HEK293 (cell line): ENCODE measurements around the gene PERCC1.

Experiments used
- GLIS2 ChIP-seq: fragments of 450-650 bp; formaldehyde crosslinking; IDR thresholded peaks from 2 replicates; pipeline ENCODE4 v1.5.1; 2016; ENCODE audit warnings: missing biosample characterization, missing genetic modification characterization
- MZF1 ChIP-seq: fragments of 450-650 bp; formaldehyde crosslinking; IDR thresholded peaks from 2 replicates; pipeline ENCODE4 v1.5.1; 2017; ENCODE audit warnings: missing biosample characterization, missing genetic modification characterization, borderline replicate concordance
- PBX3 ChIP-seq: sonication (generic); formaldehyde crosslinking; IDR thresholded peaks from 2 replicates; pipeline ENCODE4 v1.8.1; 2022; ENCODE audit warnings: mild to moderate bottlenecking, moderate library complexity, missing genetic modification reagents
- SP2 ChIP-seq: fragments of 450-650 bp; formaldehyde crosslinking; IDR thresholded peaks from 2 replicates; pipeline ENCODE4 v1.5.1; 2016; ENCODE audit warnings: missing biosample characterization, missing genetic modification characterization
- ZNF501 ChIP-seq: fragments of 450-650 bp; formaldehyde crosslinking; IDR thresholded peaks from 2 replicates; pipeline ENCODE4 v1.5.1; 2016; ENCODE audit warnings: missing biosample characterization, missing genetic modification characterization
- ZNF677 ChIP-seq: fragments of 450-650 bp; IDR thresholded peaks from 2 replicates; pipeline ENCODE4 v1.5.0; 2018; ENCODE audit warnings: missing biosample characterization, mild to moderate bottlenecking, missing genetic modification characterization, moderate library complexity
- ZNF843 ChIP-seq: fragments of 450-650 bp; formaldehyde crosslinking; IDR thresholded peaks from 2 replicates; pipeline ENCODE4 v1.5.1; 2016; ENCODE audit warnings: missing biosample characterization, missing genetic modification characterization
- TF ChIP-seq, protein P1 (sequence below): fragments of 450-650 bp; formaldehyde crosslinking; IDR thresholded peaks from 2 replicates; pipeline ENCODE4 v1.5.1; 2016; ENCODE audit warnings: missing biosample characterization, missing genetic modification characterization, borderline replicate concordance
- TF ChIP-seq, protein P2 (sequence below): fragments of 450-650 bp; formaldehyde crosslinking; IDR thresholded peaks from 2 replicates; pipeline ENCODE4 v1.5.1; 2016; ENCODE audit warnings: missing biosample characterization, missing genetic modification characterization
- TF ChIP-seq, protein P3 (sequence below): fragments of 450-650 bp; formaldehyde crosslinking; IDR thresholded peaks from 2 replicates; pipeline ENCODE4 v1.5.1; 2017; ENCODE audit warnings: missing biosample characterization, missing genetic modification characterization

DNA sequence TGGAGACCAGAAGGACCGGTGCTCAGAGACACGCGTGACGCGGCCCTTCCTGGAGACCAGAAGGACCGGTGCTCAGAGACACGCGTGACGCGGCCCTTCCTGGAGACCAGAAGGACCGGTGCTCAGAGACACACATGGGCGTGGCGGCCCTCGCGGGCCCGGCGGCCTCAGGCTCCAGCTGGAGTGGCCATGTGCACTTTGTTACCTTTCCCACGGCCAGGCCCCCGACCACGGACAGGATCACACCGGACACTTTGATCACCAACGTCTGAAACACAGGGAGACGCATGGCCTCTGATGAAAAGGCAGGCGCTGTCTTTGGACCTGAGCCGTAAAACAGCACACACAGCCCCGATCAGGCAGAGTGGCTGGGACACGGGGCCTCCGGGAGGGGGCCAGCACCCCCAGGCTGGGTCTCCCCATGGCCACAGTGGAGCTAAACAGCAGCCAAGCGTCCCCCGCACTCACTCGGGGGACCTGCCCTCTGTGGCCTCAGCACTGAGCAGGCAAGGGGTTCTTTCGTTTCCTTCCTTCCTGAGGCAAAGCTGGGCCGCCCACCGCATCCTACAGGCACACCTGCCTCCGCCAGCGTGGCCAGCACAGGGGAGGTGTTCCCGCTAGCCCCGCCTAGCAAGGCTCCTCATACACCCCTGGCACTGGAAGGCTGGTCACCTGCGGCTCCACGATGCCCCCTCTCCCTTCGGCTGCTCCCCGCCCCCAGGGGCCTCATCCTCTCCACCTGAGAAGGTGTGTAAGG, 26.8 kb downstream of the PERCC1 start:
- TF ChIP-seq, protein P1, sequence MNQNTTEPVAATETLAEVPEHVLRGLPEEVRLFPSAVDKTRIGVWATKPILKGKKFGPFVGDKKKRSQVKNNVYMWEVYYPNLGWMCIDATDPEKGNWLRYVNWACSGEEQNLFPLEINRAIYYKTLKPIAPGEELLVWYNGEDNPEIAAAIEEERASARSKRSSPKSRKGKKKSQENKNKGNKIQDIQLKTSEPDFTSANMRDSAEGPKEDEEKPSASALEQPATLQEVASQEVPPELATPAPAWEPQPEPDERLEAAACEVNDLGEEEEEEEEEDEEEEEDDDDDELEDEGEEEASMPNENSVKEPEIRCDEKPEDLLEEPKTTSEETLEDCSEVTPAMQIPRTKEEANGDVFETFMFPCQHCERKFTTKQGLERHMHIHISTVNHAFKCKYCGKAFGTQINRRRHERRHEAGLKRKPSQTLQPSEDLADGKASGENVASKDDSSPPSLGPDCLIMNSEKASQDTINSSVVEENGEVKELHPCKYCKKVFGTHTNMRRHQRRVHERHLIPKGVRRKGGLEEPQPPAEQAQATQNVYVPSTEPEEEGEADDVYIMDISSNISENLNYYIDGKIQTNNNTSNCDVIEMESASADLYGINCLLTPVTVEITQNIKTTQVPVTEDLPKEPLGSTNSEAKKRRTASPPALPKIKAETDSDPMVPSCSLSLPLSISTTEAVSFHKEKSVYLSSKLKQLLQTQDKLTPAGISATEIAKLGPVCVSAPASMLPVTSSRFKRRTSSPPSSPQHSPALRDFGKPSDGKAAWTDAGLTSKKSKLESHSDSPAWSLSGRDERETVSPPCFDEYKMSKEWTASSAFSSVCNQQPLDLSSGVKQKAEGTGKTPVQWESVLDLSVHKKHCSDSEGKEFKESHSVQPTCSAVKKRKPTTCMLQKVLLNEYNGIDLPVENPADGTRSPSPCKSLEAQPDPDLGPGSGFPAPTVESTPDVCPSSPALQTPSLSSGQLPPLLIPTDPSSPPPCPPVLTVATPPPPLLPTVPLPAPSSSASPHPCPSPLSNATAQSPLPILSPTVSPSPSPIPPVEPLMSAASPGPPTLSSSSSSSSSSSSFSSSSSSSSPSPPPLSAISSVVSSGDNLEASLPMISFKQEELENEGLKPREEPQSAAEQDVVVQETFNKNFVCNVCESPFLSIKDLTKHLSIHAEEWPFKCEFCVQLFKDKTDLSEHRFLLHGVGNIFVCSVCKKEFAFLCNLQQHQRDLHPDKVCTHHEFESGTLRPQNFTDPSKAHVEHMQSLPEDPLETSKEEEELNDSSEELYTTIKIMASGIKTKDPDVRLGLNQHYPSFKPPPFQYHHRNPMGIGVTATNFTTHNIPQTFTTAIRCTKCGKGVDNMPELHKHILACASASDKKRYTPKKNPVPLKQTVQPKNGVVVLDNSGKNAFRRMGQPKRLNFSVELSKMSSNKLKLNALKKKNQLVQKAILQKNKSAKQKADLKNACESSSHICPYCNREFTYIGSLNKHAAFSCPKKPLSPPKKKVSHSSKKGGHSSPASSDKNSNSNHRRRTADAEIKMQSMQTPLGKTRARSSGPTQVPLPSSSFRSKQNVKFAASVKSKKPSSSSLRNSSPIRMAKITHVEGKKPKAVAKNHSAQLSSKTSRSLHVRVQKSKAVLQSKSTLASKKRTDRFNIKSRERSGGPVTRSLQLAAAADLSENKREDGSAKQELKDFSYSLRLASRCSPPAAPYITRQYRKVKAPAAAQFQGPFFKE (tag by site-specific recombination): no peak
- TF ChIP-seq MZF1 (tag by site-specific recombination) (no peak), ZNF501 (tag by site-specific recombination) (no peak), ZNF677 (tag by site-specific recombination) (no peak), SP2 (tag by site-specific recombination) (no peak), GLIS2 (no peak), ZNF843 (tag by site-specific recombination) (no peak), PBX3 (no peak)
- TF ChIP-seq, protein P2, sequence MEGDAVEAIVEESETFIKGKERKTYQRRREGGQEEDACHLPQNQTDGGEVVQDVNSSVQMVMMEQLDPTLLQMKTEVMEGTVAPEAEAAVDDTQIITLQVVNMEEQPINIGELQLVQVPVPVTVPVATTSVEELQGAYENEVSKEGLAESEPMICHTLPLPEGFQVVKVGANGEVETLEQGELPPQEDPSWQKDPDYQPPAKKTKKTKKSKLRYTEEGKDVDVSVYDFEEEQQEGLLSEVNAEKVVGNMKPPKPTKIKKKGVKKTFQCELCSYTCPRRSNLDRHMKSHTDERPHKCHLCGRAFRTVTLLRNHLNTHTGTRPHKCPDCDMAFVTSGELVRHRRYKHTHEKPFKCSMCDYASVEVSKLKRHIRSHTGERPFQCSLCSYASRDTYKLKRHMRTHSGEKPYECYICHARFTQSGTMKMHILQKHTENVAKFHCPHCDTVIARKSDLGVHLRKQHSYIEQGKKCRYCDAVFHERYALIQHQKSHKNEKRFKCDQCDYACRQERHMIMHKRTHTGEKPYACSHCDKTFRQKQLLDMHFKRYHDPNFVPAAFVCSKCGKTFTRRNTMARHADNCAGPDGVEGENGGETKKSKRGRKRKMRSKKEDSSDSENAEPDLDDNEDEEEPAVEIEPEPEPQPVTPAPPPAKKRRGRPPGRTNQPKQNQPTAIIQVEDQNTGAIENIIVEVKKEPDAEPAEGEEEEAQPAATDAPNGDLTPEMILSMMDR: no peak
- TF ChIP-seq, protein P3, sequence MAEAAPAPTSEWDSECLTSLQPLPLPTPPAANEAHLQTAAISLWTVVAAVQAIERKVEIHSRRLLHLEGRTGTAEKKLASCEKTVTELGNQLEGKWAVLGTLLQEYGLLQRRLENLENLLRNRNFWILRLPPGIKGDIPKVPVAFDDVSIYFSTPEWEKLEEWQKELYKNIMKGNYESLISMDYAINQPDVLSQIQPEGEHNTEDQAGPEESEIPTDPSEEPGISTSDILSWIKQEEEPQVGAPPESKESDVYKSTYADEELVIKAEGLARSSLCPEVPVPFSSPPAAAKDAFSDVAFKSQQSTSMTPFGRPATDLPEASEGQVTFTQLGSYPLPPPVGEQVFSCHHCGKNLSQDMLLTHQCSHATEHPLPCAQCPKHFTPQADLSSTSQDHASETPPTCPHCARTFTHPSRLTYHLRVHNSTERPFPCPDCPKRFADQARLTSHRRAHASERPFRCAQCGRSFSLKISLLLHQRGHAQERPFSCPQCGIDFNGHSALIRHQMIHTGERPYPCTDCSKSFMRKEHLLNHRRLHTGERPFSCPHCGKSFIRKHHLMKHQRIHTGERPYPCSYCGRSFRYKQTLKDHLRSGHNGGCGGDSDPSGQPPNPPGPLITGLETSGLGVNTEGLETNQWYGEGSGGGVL (tag by site-specific recombination): no peak
